Measurements from ENCODE around the gene GNL1. TPM values are rescaled to one million over a fixed set of nuclear protein-coding genes. Genes with fewer than 3 reads are reported as not detected.

The GNL1 gene
- 10 to 100 TPM; 52.5 to 61.0 TPM for total RNA-seq
- polyA plus RNA-seq (ENCODE audit: insufficient read length in 6 of 6), result 100 to 1,000 TPM in 4 of 6 donors, 10 to 100 TPM in 2; 96.5 to 108 (median 106) TPM
- long read RNA-seq, donor 1, full-length matches to known transcripts, result 10 of 37 reads
- long read RNA-seq, donor 1, partial matches to known transcripts, result 22 of 37 reads
- long read RNA-seq, donor 1, other reads (novel, unspliced or antisense), result 5 of 37 reads
- long read RNA-seq, donor 2, full-length matches to known transcripts, result 6 of 18 reads
- long read RNA-seq, donor 2, partial matches to known transcripts, result 12 of 18 reads
- long read RNA-seq, donor 2, other reads (novel, unspliced or antisense), result 0 of 18 reads
- long read RNA-seq, donor 3, full-length matches to known transcripts, result 12 of 12 reads
- long read RNA-seq, donor 3, partial matches to known transcripts, result 0 of 12 reads
- long read RNA-seq, donor 3, other reads (novel, unspliced or antisense), result 0 of 12 reads
- long read RNA-seq, donor 4, full-length matches to known transcripts, result 13 of 23 reads
- long read RNA-seq, donor 4, partial matches to known transcripts, result 9 of 23 reads
- long read RNA-seq, donor 4, other reads (novel, unspliced or antisense), result 1 of 23 reads
- long read RNA-seq, donor 5, full-length matches to known transcripts, result 9 of 28 reads
- long read RNA-seq, donor 5, partial matches to known transcripts, result 19 of 28 reads
- long read RNA-seq, donor 5, other reads (novel, unspliced or antisense), result 0 of 28 reads
- long read RNA-seq, donor 6, full-length matches to known transcripts, result 21 of 42 reads
- long read RNA-seq, donor 6, partial matches to known transcripts, result 21 of 42 reads
- long read RNA-seq, donor 6, other reads (novel, unspliced or antisense), result 0 of 42 reads
- long read RNA-seq, donor 7, full-length matches to known transcripts, result 17 of 22 reads
- long read RNA-seq, donor 7, partial matches to known transcripts, result 5 of 22 reads
- long read RNA-seq, donor 7, other reads (novel, unspliced or antisense), result 0 of 22 reads
- long read RNA-seq, donor 8, full-length matches to known transcripts, result 17 of 31 reads
- long read RNA-seq, donor 8, partial matches to known transcripts, result 14 of 31 reads
- long read RNA-seq, donor 8, other reads (novel, unspliced or antisense), result 0 of 31 reads
- long read RNA-seq, donor 9, result 0 reads
- long read RNA-seq, donor 10, full-length matches to known transcripts, result 4 of 7 reads
- long read RNA-seq, donor 10, partial matches to known transcripts, result 0 of 7 reads
- long read RNA-seq, donor 10, other reads (novel, unspliced or antisense), result 3 of 7 reads
- long read RNA-seq, donor 11, full-length matches to known transcripts, result 14 of 14 reads
- long read RNA-seq, donor 11, partial matches to known transcripts, result 0 of 14 reads
- long read RNA-seq, donor 11, other reads (novel, unspliced or antisense), result 0 of 14 reads
- long read RNA-seq, donor 12, full-length matches to known transcripts, result 13 of 42 reads
- long read RNA-seq, donor 12, partial matches to known transcripts, result 29 of 42 reads
- long read RNA-seq, donor 12, other reads (novel, unspliced or antisense), result 0 of 42 reads

- Histone ChIP-seq H3K27me3 (no peaks in the 10 kb centered on the region), H3K27ac (peak within 1 kb of the TSS; percentile 98 to 100), H3K9me3 (no peaks in the 10 kb centered on the region), H3K4me3 (peak within 1 kb of the TSS; percentile 84 to 100), H3K4me1 (peaks cover 16 to 30% of the 10 kb centered on the region in 2 donors), H3K36me3 (peaks cover 0 to 27% of the 10 kb centered on the region in 2 donors)
- no peak for TF ChIP-seq CTCF (IDR thresholded peaks at IDR 0.05)
- intact Hi-C loops (cut with DNase I), result no loop called here
- DNase-seq (peak; percentile 92 to 96 (median 95)), ATAC-seq (peak; percentile 95)
Observed at GRCh38 chr6:30556066-30556905, at the start of gene GNL1. Gene GNL1, minus strand, starts transcription at chr6:30556489. Its CDS starts 286 bp downstream, at chr6:30556203.

GRCh38 chr6:30603961-30604360 is 47.7 kb upstream of the GNL1 start:
- intact Hi-C loops (cut with DNase I), result no loop called here
- ATAC-seq (no peak), DNase-seq (no peak)
- no peak for TF ChIP-seq CTCF (IDR thresholded peaks at IDR 0.05)
- H3K27me3 ChIP-seq, result no peaks in the 10 kb centered on the region
- no peak overlapping the region for H3K4me3 ChIP-seq
- H3K27ac ChIP-seq, result no peak overlapping the region
- H3K9me3 ChIP-seq, result no peaks in the 10 kb centered on the region
- H3K36me3 ChIP-seq, result peaks cover 11 to 97% of the 10 kb centered on the region in 2 donors
- peaks cover 0 to 6% of the 10 kb centered on the region in 2 donors for H3K4me1 ChIP-seq

- no peak overlapping the region for H3K4me3 ChIP-seq
Observed at GRCh38 chr6:30601815-30602641, 45.7 kb upstream of the GNL1 start.

More at GRCh38 chr6:30601815-30602641, 45.7 kb upstream of the GNL1 start:
- Histone ChIP-seq H3K27me3 (no peaks in the 10 kb centered on the region), H3K27ac (no peak overlapping the region), H3K36me3 (peaks cover 11 to 79% of the 10 kb centered on the region in 2 donors), H3K4me1 (no peaks in the 10 kb centered on the region), H3K9me3 (no peaks in the 10 kb centered on the region)
- intact Hi-C loops (cut with DNase I), result no loop called here
- DNase-seq (no peak), ATAC-seq (peak; percentile 6)
- no peak for TF ChIP-seq CTCF (IDR thresholded peaks at IDR 0.05)
